Lung (tissue), 12 donors: ENCODE data around the gene STRBP. TPM values are rescaled to one million over a fixed set of nuclear protein-coding genes. Genes with fewer than 3 reads are reported as not detected.

Experiments used
- ATAC-seq: fragments of 200-7000 bp; cut with Tn5 transposase; one replicate; pipeline ENCODE4 v1.9.1; 2020; ENCODE audit warnings: moderate number of reproducible peaks; ENCODE audit not compliant: insufficient read depth, low FRiP score
- DNase-seq, 3 donors: peaks; one replicate each; pipeline ENCODE4 v3.0.0-alpha.2; 2013 to 2017
- H3K27ac ChIP-seq, 2 donors: one replicate each; pipeline ENCODE4 v1.5.1; 2013; ENCODE audit warnings: mild to moderate bottlenecking in 2 of 2, moderate library complexity in 2 of 2, control low read depth in 1 of 2, inconsistent platforms in 1 of 2, low read depth in 1 of 2, low read length in 1 of 2
- H3K27me3 ChIP-seq, 3 donors: one replicate each; pipeline ENCODE4 v1.5.1; 2013; ENCODE audit warnings: low read length in 2 of 3; ENCODE audit not compliant: control insufficient read depth in 3 of 3, insufficient read depth in 3 of 3
- H3K36me3 ChIP-seq, 4 donors: one replicate each; pipeline ENCODE4 v1.5.1; 2013; ENCODE audit warnings: low read length in 4 of 4, mild to moderate bottlenecking in 1 of 4, moderate library complexity in 1 of 4; ENCODE audit not compliant: control insufficient read depth in 4 of 4, insufficient read depth in 4 of 4
- H3K4me1 ChIP-seq, 5 donors: one replicate each; pipeline ENCODE4 v1.5.1; 2013; ENCODE audit warnings: low read length in 5 of 5, mild to moderate bottlenecking in 2 of 5, moderate library complexity in 1 of 5; ENCODE audit not compliant: control insufficient read depth in 5 of 5, insufficient read depth in 5 of 5
- H3K4me3 ChIP-seq: one replicate; pipeline ENCODE4 v1.5.1; 2013; ENCODE audit warnings: mild to moderate bottlenecking, control low read depth, moderate library complexity
- H3K9ac ChIP-seq, 2 donors: one replicate each; pipeline ENCODE4 v1.5.1; 2013; ENCODE audit warnings: low read length in 2 of 2, control low read depth in 1 of 2; ENCODE audit not compliant: insufficient read depth in 1 of 2
- H3K9me3 ChIP-seq, 4 donors: one replicate each; pipeline ENCODE4 v1.5.1; 2013; ENCODE audit warnings: low read length in 3 of 4, mild to moderate bottlenecking in 1 of 4, moderate library complexity in 1 of 4; ENCODE audit not compliant: control insufficient read depth in 4 of 4, insufficient read depth in 3 of 4
- CTCF ChIP-seq: IDR thresholded peaks from 2 replicates; pipeline ENCODE4 v1.5.1; 2012; ENCODE audit warnings: mild to moderate bottlenecking; ENCODE audit errors: control extremely low read depth, extremely low read depth
- WGBS, 2 donors: extraction: QIAGEN DNeasy Blood & Tissue Kit; methylation state at CpG; one replicate each; pipeline ENCODE4 v1.1.7; 2013; 5-methylcytosine and 5-hydroxymethylcytosine counted together
- polyA plus RNA-seq, 2 donors: library from polyadenylated mRNA; stranded (reverse); fragments of 200-250 nt; gene quantifications; one replicate each; pipeline ENCODE4 v1.2.1, GENCODE V29; 2013
- total RNA-seq, 2 donors: library from RNA; depleted of rRNA in 1 of 2; stranded (reverse); fragments of >200 nt in 1 of 2; gene quantifications; one replicate each; pipeline ENCODE4 v1.2.1, GENCODE V29; 2014 to 2021
- donor health status: control.
- donor health status: control.
- donor health status: Bipolar disorder and iron deficiency.
- donor health status: healthy.
- donor health status: DM: yes; HTN: yes; CAD: no.

The STRBP gene
- total and polyA plus RNA-seq, 4 donors = 8.3 to 27.2 (median 21.1) TPM

GRCh38 chr9:123310551-123311249 lies 42.3 kb upstream of the STRBP start:
- Histone ChIP-seq H3K9me3 (peaks cover 0 to 2% (median 0%) of the 10 kb centered on the region in 4 donors), H3K36me3 (no peaks in the 10 kb centered on the region), H3K4me3 (no peak overlapping the region), H3K4me1 (peaks cover 0 to 2% (median 0%) of the 10 kb centered on the region in 5 donors), H3K27me3 (no peaks in the 10 kb centered on the region), H3K9ac (no peak overlapping the region), H3K27ac (no peak overlapping the region)
- DNase-seq (peak in 1 of 3 donors; percentile 11), ATAC-seq (no peak)
- 71 to 79% methylated on average over 4 of the region's 4 CpGs for WGBS, 2 donors
- no peak for TF ChIP-seq CTCF

GRCh38 chr9:123309611-123310010 lies 41.2 kb upstream of the STRBP start:
- Histone ChIP-seq H3K27ac (no peak overlapping the region), H3K4me3 (no peak overlapping the region), H3K4me1 (peaks cover 0 to 3% (median 0%) of the 10 kb centered on the region in 5 donors), H3K9me3 (peaks cover 0 to 2% (median 0%) of the 10 kb centered on the region in 4 donors), H3K9ac (no peak overlapping the region), H3K36me3 (no peaks in the 10 kb centered on the region), H3K27me3 (no peaks in the 10 kb centered on the region)
- no peak for DNase-seq
- no peak for TF ChIP-seq CTCF
- no peak for ATAC-seq
- 88 to 92% methylated on average over 1 of the region's 1 CpG for WGBS, 2 donors

GRCh38 chr9:123305879-123306278 lies 37.5 kb upstream of the STRBP start:
- no peak for TF ChIP-seq CTCF
- peaks cover 0 to 2% (median 0%) of the 10 kb centered on the region in 5 donors for H3K4me1 ChIP-seq
- H3K27ac ChIP-seq = no peak overlapping the region
- no peaks in the 10 kb centered on the region for H3K27me3 ChIP-seq
- no peak overlapping the region for H3K4me3 ChIP-seq
- no peaks in the 10 kb centered on the region for H3K36me3 ChIP-seq
- no peak overlapping the region for H3K9ac ChIP-seq
- DNase-seq = no peak
- no peak for ATAC-seq
- WGBS, 2 donors = 49 to 55% methylated on average over 4 of the region's 4 CpGs
- peaks cover 0 to 2% (median 0%) of the 10 kb centered on the region in 4 donors for H3K9me3 ChIP-seq
